KMS-11 (cell line): ENCODE measurements around the gene ZKSCAN5.

Experiments
- H2AFZ ChIP-seq: fragments of 200-600 bp; sonication (generic); 2 replicates; pipeline ENCODE4 v1.6.1; 2016; ENCODE audit warnings: antibody characterized with exemption, mixed run types, low read depth
- H3K27ac ChIP-seq: fragments of 200-600 bp; sonication (generic); 2 replicates; pipeline ENCODE4 v1.6.1; 2016; ENCODE audit warnings: mild to moderate bottlenecking, mixed run types
- H3K27me3 ChIP-seq: fragments of 200-600 bp; sonication (generic); 2 replicates; pipeline ENCODE4 v1.6.1; 2017; ENCODE audit warnings: mild to moderate bottlenecking, low read depth, mixed run types, moderate library complexity; ENCODE audit not compliant: insufficient read depth
- H3K36me3 ChIP-seq: fragments of 200-600 bp; sonication (generic); 2 replicates; pipeline ENCODE4 v1.6.1; 2017; ENCODE audit warnings: mild to moderate bottlenecking, mixed run types; ENCODE audit not compliant: insufficient read depth
- H3K4me1 ChIP-seq: fragments of 200-600 bp; sonication (generic); 2 replicates; pipeline ENCODE4 v1.6.1; 2016; ENCODE audit warnings: mild to moderate bottlenecking, low read depth, mixed run types; ENCODE audit not compliant: poor library complexity, severe bottlenecking
- H3K4me2 ChIP-seq: fragments of 200-600 bp; sonication (generic); 2 replicates; pipeline ENCODE4 v1.7.0; 2016; ENCODE audit warnings: mild to moderate bottlenecking, mixed run types
- H3K4me3 ChIP-seq: fragments of 200-600 bp; sonication (generic); IDR thresholded peaks from 2 replicates; pipeline ENCODE4 v1.6.1; 2017; ENCODE audit warnings: low read depth, low read length, mixed read lengths; ENCODE audit not compliant: insufficient read depth
- H3K79me2 ChIP-seq: fragments of 200-600 bp; sonication (generic); 2 replicates; pipeline ENCODE4 v1.6.1; 2016; ENCODE audit warnings: low read depth, mixed run types; ENCODE audit not compliant: insufficient read depth
- H3K9ac ChIP-seq: fragments of 200-600 bp; sonication (generic); 2 replicates; pipeline ENCODE4 v1.6.1; 2016; ENCODE audit warnings: mild to moderate bottlenecking, mixed run types
- H4K20me1 ChIP-seq: fragments of 200-600 bp; sonication (generic); 2 replicates; pipeline ENCODE4 v1.6.1; 2016; ENCODE audit warnings: mild to moderate bottlenecking, mixed run types; ENCODE audit not compliant: insufficient read depth
- TF ChIP-seq, protein P1 (sequence below): fragments of 200-600 bp; sonication (generic); conservative IDR thresholded peaks from 2 replicates; pipeline ENCODE4 v1.6.1; 2017; ENCODE audit warnings: low read depth, mild to moderate bottlenecking, antibody characterized with exemption, low read length, moderate library complexity, mixed read lengths

ZKSCAN5 gene

GRCh38 chr7:99525713-99526440 lies 21.4 kb downstream of the ZKSCAN5 start:
- Histone ChIP-seq H3K27me3 (no peaks in the 10 kb centered on the region), H3K36me3 (peaks cover 11% of the 10 kb centered on the region)
- TF ChIP-seq, protein P1, sequence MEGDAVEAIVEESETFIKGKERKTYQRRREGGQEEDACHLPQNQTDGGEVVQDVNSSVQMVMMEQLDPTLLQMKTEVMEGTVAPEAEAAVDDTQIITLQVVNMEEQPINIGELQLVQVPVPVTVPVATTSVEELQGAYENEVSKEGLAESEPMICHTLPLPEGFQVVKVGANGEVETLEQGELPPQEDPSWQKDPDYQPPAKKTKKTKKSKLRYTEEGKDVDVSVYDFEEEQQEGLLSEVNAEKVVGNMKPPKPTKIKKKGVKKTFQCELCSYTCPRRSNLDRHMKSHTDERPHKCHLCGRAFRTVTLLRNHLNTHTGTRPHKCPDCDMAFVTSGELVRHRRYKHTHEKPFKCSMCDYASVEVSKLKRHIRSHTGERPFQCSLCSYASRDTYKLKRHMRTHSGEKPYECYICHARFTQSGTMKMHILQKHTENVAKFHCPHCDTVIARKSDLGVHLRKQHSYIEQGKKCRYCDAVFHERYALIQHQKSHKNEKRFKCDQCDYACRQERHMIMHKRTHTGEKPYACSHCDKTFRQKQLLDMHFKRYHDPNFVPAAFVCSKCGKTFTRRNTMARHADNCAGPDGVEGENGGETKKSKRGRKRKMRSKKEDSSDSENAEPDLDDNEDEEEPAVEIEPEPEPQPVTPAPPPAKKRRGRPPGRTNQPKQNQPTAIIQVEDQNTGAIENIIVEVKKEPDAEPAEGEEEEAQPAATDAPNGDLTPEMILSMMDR, result peak; percentile 27; the same call in 1 of the 2 replicates

GRCh38 chr7:99531354-99531765 lies 26.9 kb downstream of the ZKSCAN5 start:
- H3K27me3 ChIP-seq, result no peaks in the 10 kb centered on the region
- H3K79me2 ChIP-seq, result no peaks in the 10 kb centered on the region
- no peak overlapping the region for H3K9ac ChIP-seq
- no peaks in the 10 kb centered on the region for H4K20me1 ChIP-seq
- H3K4me3 ChIP-seq, result no peak overlapping the region
- no peak overlapping the region for H3K4me2 ChIP-seq
- H2AFZ ChIP-seq, result no peak overlapping the region
- peaks cover 16% of the 10 kb centered on the region; the same call in 1 of the 2 replicates for H3K36me3 ChIP-seq
- no peak overlapping the region for H3K27ac ChIP-seq
- TF ChIP-seq, protein P1, result no peak
- no peaks in the 10 kb centered on the region for H3K4me1 ChIP-seq

More at GRCh38 chr7:99525713-99526440, 21.4 kb downstream of the ZKSCAN5 start:
- Histone ChIP-seq H3K9ac (no peak overlapping the region), H3K4me2 (no peak overlapping the region), H3K27ac (no peak overlapping the region), H3K4me3 (no peak overlapping the region), H4K20me1 (no peaks in the 10 kb centered on the region), H2AFZ (no peak overlapping the region), H3K4me1 (no peaks in the 10 kb centered on the region), H3K79me2 (no peaks in the 10 kb centered on the region)

DNA sequence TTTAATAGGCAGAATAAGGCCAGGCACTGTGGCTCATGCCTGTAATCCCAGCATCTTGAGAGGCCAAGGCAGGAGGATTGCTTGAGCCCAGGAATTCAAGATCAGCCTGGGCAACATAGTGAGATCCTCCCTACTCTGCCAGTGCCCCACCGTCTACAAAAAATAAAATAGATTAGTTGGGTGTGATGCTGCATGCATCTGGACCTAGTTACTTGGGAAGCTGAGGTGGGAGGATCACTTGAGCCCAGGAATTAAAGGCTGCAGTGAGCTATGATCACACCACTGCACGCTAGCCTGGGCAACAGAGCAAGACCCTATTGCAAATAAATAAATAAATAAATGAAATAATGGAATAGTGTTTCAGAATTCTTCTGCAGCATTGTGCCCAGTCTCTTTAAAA lies 31.2 kb downstream of the ZKSCAN5 start:
- H3K27ac ChIP-seq, result no peak overlapping the region
- TF ChIP-seq, protein P1, result no peak
- no peak overlapping the region for H3K4me2 ChIP-seq
- H3K4me1 ChIP-seq, result peaks cover 8% of the 10 kb centered on the region
- no peaks in the 10 kb centered on the region for H4K20me1 ChIP-seq
- H3K9ac ChIP-seq, result no peak overlapping the region
- no peaks in the 10 kb centered on the region for H3K27me3 ChIP-seq
- H3K36me3 ChIP-seq, result peaks cover 6% of the 10 kb centered on the region; the same call in 1 of the 2 replicates
- no peak overlapping the region for H3K4me3 ChIP-seq
- no peak overlapping the region for H2AFZ ChIP-seq
- no peaks in the 10 kb centered on the region for H3K79me2 ChIP-seq

GRCh38 chr7:99539213-99539811 lies 34.9 kb downstream of the ZKSCAN5 start:
- Histone ChIP-seq H3K4me2 (no peak overlapping the region), H3K27ac (no peak overlapping the region), H2AFZ (no peak overlapping the region), H3K4me3 (no peak overlapping the region), H4K20me1 (no peaks in the 10 kb centered on the region), H3K36me3 (no peaks in the 10 kb centered on the region), H3K27me3 (no peaks in the 10 kb centered on the region), H3K4me1 (peaks cover 8% of the 10 kb centered on the region), H3K79me2 (no peaks in the 10 kb centered on the region), H3K9ac (no peak overlapping the region)
- TF ChIP-seq, protein P1, result no peak
